ENCODE measurements around the gene CDH22. TPM values are rescaled to one million over a fixed set of nuclear protein-coding genes. Genes with fewer than 3 reads are reported as not detected.

Gene CDH22
- total RNA-seq, 1 donor from 2014 or later, result 0.35 TPM

DNA sequence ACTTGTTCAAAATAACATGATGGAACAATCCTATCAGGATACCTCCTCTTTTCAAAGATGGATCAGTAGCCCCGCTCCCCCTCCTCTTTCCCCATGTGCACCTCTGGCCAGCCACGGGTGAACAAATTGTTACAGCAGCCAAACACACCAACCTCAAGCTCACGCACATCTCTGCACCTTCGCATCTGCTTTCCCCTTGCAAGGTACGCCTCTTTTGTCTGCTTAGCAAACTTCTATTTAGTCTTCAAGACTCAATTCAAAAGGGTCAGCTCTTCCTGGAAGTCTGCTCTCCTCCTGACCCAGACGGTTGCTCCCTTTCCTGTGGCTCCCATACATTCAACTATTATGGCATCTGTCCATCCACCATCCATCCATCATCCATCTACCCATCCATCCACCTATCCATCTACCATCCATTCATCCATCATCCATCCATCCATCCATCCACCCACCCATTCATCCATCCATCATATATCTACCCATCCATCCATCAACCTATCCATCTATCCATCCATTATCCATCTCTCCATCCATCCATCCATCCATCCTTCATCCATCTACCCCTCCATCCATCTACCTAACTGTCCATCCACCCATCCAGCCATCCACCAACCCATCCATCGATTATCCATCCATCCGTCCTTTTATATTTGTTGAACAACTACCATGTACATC is 36.3 kb upstream of the CDH22 start:
- DNase-seq (ENCODE audit: low spot score), result no peak

DNA sequence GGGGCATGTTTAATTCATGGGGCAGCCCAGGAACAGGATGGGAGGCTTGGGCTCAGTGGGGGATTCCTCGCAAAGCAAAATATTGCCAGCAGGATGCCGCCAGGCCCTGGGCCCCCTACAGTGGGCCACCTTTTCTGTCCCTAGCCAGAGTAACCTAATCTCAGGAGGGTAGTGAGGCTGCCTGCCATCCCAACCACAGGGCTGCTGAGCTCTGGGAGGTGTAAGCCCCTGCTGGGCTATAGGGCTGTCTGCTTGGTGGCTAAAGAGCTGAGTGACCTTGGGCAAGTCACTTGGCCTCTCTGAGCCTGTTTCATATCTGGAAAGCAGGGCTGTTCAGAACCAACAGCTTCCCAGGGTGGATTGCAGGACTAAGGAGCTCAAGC is 35.7 kb upstream of the CDH22 start:
- DNase-seq (ENCODE audit: low spot score), result no peak

DNA sequence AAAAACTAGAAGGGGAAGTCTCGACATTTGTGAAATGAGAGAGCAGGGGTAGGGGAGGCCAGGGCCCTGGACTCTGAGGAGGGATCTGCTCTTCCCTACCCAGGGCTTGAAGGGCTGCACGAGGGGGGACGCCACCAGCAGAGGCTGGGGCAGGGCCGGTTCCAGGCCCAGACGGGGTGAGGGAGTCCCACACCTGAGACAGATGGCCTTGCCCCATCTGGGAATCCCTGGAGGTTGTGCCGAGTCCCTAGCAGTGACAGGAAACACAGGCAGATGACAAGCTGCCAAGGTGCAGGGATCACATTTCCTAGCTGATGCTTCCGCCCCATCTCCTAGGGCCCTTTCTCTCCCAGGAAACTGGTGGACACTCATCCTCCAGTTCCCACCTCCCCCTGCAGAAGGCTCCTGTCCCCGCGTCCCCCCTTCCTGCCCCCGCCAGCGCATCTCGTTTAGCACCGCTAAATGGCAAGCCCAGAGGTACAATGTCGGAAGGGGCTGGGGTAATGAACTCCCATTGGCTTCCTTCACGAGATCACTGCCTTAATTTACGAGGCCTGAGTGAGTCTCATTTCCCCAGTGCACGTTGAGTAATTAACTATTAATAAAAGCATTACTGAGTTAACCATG is 35.2 kb upstream of the CDH22 start:
- DNase-seq (ENCODE audit: low spot score), result no peak

DNA sequence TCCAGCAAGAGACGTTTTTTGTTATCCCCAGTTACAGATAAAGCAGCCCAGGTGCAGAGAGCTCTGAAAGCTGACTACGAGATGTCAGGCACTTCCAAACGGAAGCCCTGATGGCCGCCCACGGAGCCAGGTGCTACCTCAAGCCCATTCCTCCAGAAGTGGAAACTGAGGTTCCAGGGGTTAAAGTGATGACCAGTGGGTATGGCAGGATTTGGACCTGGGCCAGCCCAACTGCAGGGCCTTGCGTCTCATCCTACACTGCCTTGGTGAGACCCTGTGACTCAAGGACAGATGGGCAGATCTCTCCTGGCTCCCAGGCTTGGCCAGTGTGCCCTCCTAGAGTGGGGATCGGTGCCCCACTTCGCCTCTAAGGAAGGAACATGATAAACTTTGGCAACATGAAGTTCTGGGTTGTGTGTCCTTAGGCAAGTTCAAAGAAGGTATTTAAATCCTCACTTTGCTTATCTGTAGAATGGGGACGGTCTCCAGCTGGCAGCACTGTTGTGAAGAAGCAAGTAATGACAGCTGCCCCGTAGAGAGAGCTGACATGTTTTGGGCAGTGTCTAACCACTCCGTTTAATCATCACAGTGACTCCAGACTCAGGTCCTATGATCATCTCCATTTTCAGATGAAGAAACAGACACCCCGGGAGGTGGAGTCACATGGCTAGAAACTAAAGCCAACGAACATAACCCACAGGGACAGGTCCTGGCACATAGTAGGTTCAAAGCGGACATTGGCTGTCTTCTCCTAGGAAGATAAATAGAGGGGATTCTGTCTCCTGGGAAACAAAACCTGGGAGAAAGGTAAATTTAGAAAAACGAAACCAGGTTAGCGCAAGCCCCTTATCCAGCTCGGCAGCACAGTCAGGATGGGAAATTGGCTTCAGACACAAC is 34.4 kb upstream of the CDH22 start:
- DNase-seq (ENCODE audit: low spot score), result no peak

DNA sequence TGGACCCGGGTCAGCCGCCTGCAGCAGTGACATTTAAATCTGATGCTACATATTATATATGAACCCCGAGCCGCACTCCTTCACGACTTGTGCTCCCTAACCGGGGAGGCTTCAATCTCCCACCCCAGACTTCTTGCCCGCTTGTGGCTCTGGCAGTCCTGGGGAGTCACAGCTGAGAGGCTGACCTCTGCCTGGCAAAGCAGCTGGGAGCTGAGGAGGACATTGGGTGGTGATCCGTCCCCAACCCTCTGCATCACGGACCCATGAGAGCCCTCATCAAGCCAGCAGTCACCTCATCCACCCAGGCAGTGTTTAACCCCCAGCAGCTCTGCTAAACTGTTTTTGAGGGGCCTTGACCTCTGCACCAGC is 33.7 kb upstream of the CDH22 start:
- no peak for DNase-seq (ENCODE audit: low spot score)

DNA sequence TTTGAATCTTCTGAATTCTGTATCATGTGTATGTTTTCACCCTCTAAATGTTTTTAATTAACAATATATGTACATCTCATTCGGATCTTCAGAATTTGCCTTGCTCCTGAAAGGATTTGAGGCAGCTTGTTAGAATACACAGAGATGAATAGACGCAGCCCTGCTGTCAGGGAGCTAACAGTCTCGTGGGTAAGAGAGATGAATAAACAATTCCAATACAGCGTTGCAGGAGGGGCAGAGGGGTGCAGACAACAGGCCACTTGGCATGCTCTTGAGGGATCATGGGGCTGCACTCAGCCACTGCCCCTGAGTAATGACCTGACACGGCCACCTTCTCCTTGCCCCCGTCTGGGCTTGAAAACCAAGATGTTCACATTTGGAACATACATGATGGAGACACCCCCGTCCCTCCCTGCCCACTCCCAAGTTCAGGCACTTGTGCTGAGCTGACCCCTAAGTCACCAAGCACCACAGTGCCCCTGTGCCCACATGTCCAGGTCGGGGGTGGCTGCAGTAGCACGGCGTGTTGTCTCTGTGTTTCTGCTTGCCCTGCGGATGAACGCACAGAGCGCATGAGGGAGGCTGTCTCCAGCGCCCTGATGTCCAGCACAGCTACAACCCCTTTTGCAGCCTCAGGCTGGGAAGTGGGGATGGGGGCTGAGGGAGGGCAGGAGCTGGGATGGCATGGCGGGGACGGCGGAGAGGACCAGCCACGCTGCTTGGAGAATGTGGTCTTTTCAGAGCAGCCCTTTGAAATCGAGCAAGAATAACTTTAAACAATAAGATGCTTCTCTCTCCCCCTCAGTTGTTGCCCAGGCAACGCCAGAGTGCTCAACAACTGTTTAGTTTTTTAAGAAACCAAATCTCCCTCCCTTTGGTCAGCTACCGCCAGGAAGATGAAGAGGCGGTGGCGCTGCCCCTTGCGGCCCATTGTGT is 33.0 kb upstream of the CDH22 start:
- DNase-seq (ENCODE audit: low spot score), result no peak

DNA sequence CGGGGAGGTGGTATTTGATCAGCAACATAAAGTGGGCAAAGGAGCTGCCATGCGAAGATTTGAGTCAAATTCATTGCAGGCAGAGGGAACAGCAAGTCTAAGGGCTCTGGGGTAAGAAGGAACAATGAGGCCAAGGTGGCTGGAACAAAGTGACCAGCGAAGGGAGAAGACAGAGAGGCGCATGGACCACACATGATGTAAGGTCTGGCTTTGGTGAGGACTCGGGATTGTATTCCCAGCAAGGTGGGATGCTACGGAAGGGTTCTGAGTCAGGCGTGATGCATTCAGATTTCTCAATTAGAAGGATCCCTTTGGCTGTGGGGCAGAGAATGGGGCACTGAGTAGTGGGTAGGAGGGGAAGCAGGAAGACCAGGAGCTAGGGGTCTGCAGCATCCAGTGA is 30.7 kb upstream of the CDH22 start:
- no peak for DNase-seq (ENCODE audit: low spot score)

DNA sequence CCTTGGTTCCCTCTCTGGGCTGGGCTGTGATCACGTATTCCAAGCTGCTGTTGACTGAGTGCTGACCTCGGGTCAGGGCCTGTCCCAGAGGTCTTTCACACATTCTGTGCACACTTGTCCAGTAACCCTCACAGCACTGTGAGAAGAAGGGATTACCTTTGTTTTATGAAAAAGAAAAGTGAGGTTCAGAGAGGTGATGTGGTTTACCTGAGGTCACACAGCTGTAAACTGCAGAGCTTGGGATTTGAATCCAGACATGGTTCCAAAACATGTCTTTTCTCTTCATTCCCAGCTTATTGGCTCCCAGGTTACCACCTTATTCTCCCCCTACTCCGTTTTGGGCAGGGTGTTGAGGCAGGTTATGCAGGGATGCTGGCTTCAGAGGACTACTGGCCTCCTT is 28.4 kb upstream of the CDH22 start:
- no peak for DNase-seq (ENCODE audit: low spot score)

DNA sequence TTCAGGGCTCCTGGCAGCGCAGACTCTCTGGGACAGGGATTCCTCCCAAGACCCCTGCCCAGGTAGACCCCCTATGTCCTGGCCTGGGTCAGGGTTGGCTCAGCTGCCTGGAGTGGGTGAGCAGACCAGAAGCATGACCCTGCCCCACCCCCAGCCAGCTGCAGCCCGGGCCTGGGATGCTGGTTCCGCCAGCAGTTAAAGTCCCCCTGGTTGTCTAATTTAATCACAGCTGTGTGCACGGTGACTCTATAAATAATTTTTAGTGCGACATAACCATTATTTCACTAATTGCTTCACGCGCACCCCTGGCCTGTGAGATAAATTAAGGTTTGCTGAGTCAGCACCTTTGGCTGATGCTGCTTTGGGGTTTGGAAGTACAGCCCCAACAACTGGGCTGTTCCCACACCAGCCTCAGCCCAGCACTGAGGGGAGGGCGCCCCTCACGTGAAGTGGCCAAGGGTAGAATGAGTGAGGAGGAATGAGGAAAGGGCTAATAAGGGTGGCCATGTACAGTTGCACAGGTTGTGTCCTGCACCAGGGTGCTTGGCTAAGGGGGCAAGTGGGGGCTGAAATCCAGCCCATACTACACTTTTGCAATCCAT is 26.1 kb upstream of the CDH22 start:
- DNase-seq (ENCODE audit: low spot score), result no peak

DNA sequence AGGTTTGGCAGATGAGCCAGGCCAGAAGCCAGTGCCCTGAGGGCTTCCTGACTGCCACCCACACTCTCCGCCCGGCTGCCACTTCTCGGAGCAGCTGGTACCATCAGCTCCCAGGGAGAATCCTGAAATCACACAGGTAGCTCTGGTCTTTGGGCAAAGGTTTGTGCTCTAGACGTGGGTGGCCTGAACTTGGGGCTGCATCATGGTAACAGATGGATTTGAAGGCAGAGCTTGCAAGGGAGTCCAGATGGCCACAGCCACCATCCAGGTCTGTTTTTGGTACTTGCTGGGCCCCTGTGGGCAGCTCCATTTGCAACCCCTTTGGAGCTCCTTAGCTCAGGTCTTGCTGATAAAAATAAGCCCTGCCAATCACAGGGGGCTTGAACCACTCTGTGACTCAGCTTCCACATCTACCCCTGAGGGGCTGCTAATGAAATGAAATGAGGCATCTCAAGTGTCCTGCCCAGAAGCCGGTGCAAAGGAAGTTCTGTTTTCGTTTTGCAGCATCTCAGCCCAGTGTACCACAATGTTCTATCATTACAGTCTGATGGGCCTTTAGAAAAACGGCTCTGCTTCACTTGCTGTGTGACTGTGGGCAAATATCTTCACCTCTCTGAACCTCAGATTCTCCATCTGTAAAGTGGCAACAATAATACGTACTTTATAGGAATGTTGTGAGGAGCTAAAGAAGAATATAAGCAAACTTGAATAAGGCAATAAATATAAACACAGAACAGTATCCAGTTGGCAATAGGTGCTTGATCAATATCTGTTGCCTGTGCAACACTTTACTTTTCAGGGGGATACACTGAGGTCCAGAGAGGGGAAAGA is 25.1 kb upstream of the CDH22 start:
- no peak for DNase-seq (ENCODE audit: low spot score)

DNA sequence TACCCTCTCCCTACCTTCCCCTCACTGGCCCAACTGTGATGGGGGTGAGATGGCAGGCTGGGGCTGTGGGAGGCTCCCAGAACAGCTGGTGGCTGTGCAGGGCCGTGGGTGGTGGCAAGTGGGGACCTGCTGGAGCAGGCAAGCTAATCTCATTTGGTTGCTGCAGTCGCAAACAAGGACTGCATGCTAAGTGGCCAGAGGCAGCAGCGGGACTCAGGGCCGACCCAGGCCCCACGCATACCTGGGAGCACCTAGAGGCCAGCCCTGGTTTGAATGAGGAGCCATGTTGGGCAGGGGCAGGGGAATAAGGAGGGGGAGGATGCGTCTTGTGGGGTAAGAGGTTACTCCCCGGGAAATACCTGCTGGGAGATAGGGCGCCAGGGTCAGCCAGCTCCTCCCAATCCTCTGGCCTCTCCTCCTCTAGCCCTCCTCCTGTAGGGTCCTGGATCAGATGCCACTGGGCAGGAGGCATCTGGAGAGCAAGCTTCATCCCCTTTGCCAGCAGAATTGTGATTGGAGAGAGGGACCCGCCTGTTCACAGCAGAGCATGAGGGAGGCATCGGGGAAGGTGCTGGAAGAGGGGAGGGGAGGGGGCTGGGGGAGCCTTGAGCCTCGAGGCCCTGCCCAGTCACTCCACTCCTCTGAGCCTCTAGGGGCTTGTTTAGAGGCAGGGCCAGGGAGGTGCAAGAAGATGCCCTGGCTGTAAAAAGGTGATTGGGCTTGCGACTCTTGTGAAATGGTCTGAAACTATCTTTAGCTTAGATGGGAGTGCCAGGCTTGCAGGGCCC is 24.3 kb upstream of the CDH22 start:
- DNase-seq (ENCODE audit: low spot score), result no peak

DNA sequence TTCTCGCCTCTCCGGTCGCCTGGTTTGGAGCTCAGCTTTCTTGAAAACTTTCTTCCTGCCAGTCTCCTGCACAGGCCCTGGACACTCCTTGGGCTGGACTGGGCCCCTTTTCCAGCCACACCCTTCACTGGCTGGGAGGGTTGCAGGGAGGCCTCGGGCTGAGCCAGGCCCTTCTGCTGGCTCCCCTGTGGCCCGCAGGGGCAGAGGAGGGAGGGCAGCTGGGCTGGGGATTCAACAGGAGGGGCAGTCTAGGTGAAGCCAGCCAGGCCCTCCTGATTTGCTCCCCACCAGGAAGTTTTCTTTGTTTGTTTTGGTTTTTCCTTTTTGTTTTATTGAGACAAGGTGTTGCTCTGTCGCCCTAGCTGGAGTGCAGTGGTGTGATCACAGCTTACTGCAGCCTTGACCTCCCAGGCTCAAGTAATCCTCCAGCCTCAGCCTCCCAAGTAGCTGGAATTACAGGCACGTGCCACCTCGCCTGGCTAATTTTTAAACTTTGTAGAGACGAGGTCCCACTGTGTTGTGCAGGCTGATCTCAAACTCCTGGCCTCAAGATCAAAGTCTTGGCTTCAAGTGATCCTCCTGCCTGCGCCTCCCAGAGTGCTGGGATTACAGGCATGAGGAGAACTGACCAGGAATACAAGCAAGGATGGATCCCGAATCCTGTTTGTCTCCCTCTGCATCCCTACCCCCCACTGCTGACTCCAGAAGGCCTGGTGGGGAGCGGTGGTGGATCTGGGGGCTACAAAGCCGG is 23.5 kb upstream of the CDH22 start:
- no peak for DNase-seq (ENCODE audit: low spot score)

DNA sequence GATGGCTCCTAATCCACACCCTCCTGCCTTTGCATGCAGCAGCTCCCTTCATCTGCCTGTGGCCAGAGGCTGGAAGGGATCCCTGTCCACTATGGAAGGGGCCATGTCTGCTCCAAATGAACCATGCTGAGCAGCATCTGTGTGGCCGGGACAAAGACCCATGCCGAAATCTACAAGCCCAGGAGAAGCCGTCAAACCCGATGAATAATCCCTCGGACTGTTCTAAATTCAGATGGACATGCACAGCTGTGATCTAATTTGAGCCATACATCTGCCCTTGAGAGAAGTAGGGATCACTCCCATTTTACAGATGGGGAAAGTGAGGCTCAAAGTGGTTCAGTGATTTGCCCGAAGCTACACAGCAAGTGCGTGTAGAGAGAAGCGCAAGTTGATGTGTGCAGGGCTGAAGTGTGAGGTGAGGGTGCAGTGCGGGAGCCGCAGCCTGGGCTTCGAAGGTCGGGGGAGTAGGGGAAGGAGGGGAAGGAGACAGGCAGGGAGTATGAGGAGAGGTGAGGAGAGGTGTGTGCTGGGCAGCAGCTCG is 22.6 kb upstream of the CDH22 start:
- DNase-seq (ENCODE audit: low spot score), result no peak

DNA sequence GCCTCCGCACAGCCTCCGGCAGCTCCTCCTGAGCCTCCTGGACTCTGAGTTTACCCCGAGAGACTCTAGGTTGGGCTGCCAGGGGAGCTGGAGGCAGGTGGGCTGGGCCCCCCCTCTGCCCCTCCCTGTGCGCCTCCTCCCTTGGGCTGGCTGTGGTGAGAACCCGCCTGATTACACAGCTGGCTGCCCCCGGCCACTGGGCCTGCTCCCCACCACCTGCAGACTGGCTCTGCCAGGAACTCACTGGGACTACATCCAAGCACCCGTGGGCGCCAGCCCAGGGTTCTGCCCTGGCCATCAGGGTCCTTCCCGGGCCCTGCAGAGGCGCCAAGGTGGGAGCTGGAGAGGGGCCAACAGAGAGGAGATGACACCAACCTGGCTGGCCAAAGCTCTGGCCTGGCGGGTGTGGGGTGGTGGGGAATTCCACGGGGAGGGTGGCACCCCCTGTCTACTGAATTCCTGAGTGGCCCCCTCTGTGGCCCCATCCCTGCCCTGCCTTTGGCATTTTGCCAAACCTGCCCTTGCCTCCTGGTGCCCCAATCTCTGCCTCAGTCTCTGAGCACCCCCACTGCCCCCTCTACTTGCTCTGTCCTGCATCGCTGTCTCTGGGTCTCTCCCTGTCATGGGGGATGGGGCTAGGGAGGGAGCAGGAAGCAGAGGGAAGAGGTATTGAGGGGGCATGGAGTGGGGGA is 21.9 kb upstream of the CDH22 start:
- DNase-seq (ENCODE audit: low spot score), result no peak

DNA sequence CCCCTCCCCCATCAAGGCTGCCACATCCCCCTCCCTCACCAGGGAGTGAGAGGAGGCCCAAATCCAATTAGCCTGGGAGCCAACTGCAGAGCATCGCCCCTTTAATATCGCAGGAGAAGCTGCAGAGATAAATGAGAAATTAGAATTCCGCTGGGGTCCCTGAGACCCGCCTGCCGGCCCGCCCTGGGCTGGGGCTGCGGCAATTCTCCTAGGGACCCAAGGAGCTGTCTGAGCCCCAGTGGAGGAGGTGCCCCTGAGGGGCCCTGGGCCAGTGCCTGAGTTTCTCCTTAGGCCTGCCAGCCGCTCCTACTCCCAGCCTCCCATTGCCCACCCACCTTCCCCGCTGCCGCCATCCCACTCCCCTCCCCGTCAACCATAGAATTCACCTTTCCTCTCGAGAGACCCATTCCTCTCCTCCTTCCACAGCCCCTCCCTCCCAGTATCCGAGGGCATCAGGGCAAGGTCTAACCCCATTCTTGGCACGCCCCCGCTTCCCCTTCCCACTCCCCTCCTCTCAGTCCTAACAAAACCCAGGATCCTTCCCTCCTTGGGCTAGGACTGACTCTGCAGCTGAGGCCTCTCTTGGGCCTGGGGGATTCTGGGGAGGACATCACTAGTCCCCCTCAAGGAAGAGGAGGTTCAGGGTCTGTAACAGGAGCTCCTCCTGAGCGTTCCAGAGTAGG is 20.0 kb upstream of the CDH22 start:
- no peak for DNase-seq (ENCODE audit: low spot score)

DNA sequence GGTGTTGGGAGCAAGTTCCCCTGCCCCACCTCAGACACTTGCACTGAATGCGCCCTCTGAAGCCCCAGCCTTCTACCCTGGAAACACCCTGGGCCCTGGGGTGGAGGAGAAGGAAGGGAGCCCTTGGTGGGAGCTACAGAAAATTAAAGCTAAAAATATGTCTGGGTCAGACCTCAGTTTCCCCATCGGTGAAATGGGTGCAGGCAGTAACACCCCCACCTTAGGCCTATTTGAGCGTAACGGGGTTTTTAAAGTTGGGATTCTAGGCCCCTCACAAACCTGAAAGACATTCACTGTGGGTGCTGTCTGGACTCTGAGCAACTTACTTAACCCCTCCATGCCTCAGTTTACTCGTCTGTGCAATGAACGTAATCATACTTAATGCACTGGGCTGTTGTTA is 19.3 kb upstream of the CDH22 start:
- no peak for DNase-seq (ENCODE audit: low spot score)

DNA sequence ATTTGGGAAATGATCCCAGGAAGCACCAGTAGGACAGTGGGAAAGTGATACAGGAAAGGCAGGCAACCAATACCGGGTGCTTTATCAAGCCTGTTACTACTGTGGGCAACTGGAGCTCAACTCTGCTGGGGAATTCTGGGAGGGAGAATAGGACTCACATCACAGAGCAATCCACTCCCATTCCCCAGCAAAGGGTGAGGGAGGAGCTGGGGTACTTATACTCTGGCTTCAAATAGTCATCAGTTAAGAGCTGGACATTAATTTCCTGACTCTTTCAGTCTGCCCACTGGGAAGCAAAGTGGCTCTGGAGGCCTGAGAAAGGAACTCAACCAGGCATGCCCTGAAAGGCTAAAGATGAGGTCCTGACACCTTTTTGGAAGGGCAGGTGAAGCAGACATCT is 17.5 kb upstream of the CDH22 start:
- no peak for DNase-seq (ENCODE audit: low spot score)
